IMR-90 (cell line): ENCODE results near the gene POLR2I. TPM values are rescaled to one million over a fixed set of nuclear protein-coding genes. Genes with fewer than 3 reads are reported as not detected.

Source experiments
- ATAC-seq: fragments of 200-7000 bp; cut with Tn5 transposase; 2 replicates; pipeline ENCODE4 v1.9.1; 2020; ENCODE audit warnings: low read depth, mild to moderate bottlenecking, moderate library complexity
- BruUV-seq: library from RNA; stranded (reverse); fragments of 400-500 nt; replicated peaks from 2 replicates; lab custom pipeline; 2021; lab: Mats Ljungman, UMichigan
- CTCF ChIA-PET: fragments of 300-600 bp; formaldehyde crosslinking; extraction: SDS; loops from one replicate; lab custom pipeline; 2021; ENCODE audit warnings: antibody characterized with exemption; lab: Yijun Ruan, JAX
- POLR2A ChIA-PET: fragments of 300-600 bp; sonication (Branson Sonifier 250); formaldehyde crosslinking; loops from one replicate; lab custom pipeline; 2022; ENCODE audit warnings: antibody characterized with exemption; ENCODE audit not compliant: unreplicated experiment; lab: Charles Lee
- DNase-seq: peaks from one replicate; pipeline ENCODE4 v3.0.0; 2013
- H2AFZ ChIP-seq: replicated peaks from 2 replicates; pipeline ENCODE3; 2013; ENCODE audit warnings: low read length, mild to moderate bottlenecking; ENCODE audit not compliant: poor library complexity
- H2AK5ac ChIP-seq: 2 replicates; pipeline ENCODE4 v1.6.1; 2013; ENCODE audit warnings: low read depth, low read length, inconsistent platforms
- H2AK9ac ChIP-seq: replicated peaks from 2 replicates; pipeline ENCODE3; 2013; ENCODE audit warnings: mild to moderate bottlenecking, low read depth, low read length, moderate library complexity; ENCODE audit not compliant: poor library complexity
- H2BK120ac ChIP-seq: 2 replicates; pipeline ENCODE4 v1.6.1; 2013; ENCODE audit warnings: low read depth, low read length, inconsistent platforms
- H2BK15ac ChIP-seq: 3 replicates; pipeline ENCODE4 v1.6.1; 2013; ENCODE audit warnings: low read depth, low read length, inconsistent platforms
- H2BK20ac ChIP-seq: 2 replicates; pipeline ENCODE4 v1.6.1; 2013; ENCODE audit warnings: low read depth, mild to moderate bottlenecking, inconsistent platforms, low read length, moderate library complexity
- H2BK5ac ChIP-seq: 2 replicates; pipeline ENCODE4 v1.6.1; 2013; ENCODE audit warnings: mild to moderate bottlenecking, low read depth, low read length, inconsistent platforms; ENCODE audit not compliant: poor library complexity, severe bottlenecking
- H3K14ac ChIP-seq: replicated peaks from 2 replicates; pipeline ENCODE4 v1.6.1; 2013; ENCODE audit warnings: low read depth, low read length, inconsistent platforms
- H3K18ac ChIP-seq: 2 replicates; pipeline ENCODE4 v1.6.1; 2013; ENCODE audit warnings: low read depth, low read length, control low read depth
- H3K23ac ChIP-seq: 2 replicates; pipeline ENCODE4 v1.6.1; 2013; ENCODE audit warnings: low read depth, low read length, inconsistent platforms
- H3K27ac ChIP-seq: 2 replicates; pipeline ENCODE4 v1.5.1; 2013; ENCODE audit warnings: mild to moderate bottlenecking, control low read depth, low read length; ENCODE audit not compliant: insufficient read depth
- H3K27me3 ChIP-seq: 2 replicates; pipeline ENCODE4 v1.6.1; 2013; ENCODE audit warnings: low read length; ENCODE audit not compliant: control insufficient read depth, insufficient read depth
- H3K36me3 ChIP-seq: 2 replicates; pipeline ENCODE4 v1.6.1; 2013; ENCODE audit warnings: low read length, mixed read lengths; ENCODE audit not compliant: control insufficient read depth, insufficient read depth
- H3K4ac ChIP-seq: 2 replicates; pipeline ENCODE4 v1.6.1; 2013; ENCODE audit warnings: low read depth, low read length, inconsistent platforms
- H3K4me1 ChIP-seq: 2 replicates; pipeline ENCODE4 v1.6.1; 2013; ENCODE audit warnings: low read length, mixed read lengths; ENCODE audit not compliant: control insufficient read depth, insufficient read depth
- H3K4me2 ChIP-seq: 2 replicates; pipeline ENCODE4 v1.6.1; 2013; ENCODE audit warnings: low read depth, mild to moderate bottlenecking, control low read depth, low read length, moderate library complexity
- H3K4me3 ChIP-seq: 2 replicates; pipeline ENCODE4 v1.5.1; 2013; ENCODE audit warnings: low read depth, mild to moderate bottlenecking, control low read depth, low read length, moderate library complexity; ENCODE audit not compliant: insufficient read depth
- H3K56ac ChIP-seq: 2 replicates; pipeline ENCODE4 v1.6.1; 2013; ENCODE audit warnings: low read length, inconsistent platforms; ENCODE audit not compliant: insufficient read depth; ENCODE audit errors: extremely low read depth
- H3K79me1 ChIP-seq, 2 experiments: 2 replicates each; pipeline ENCODE4 v1.6.1; 2013; ENCODE audit warnings: low read length in 2 of 2, inconsistent platforms in 1 of 2, low read depth in 1 of 2
- H3K9ac ChIP-seq: 2 replicates; pipeline ENCODE4 v1.6.1; 2013; ENCODE audit warnings: low read depth, low read length, control low read depth
- H3K9me1 ChIP-seq: 2 replicates; pipeline ENCODE4 v1.6.1; 2013; ENCODE audit warnings: low read length, inconsistent platforms; ENCODE audit not compliant: insufficient read depth
- H3K9me3 ChIP-seq: 2 replicates; pipeline ENCODE4 v1.6.1; 2013; ENCODE audit warnings: low read length; ENCODE audit not compliant: control insufficient read depth, insufficient read depth
- H4K20me1 ChIP-seq: 2 replicates; pipeline ENCODE4 v1.6.1; 2013; ENCODE audit warnings: low read length, inconsistent platforms; ENCODE audit not compliant: insufficient read depth
- H4K5ac ChIP-seq: 2 replicates; pipeline ENCODE4 v1.6.1; 2013; ENCODE audit warnings: mild to moderate bottlenecking, low read depth, low read length, control low read depth
- H4K8ac ChIP-seq, 2 experiments: 2 replicates each; pipeline ENCODE4 v1.6.1; 2013; ENCODE audit warnings: low read depth in 2 of 2, low read length in 2 of 2, control low read depth in 1 of 2, inconsistent platforms in 1 of 2
- H4K91ac ChIP-seq: 2 replicates; pipeline ENCODE4 v1.6.1; 2013; ENCODE audit warnings: low read depth, low read length, inconsistent platforms; ENCODE audit not compliant: insufficient read depth
- BHLHE40 ChIP-seq: fragments of 150-350 bp; IDR thresholded peaks from 2 replicates; pipeline ENCODE4 v1.6.1; 2016; ENCODE audit warnings: mild to moderate bottlenecking, low read depth, low read length
- CHD1 ChIP-seq: IDR thresholded peaks from 2 replicates; pipeline ENCODE4 v1.6.1; 2012; ENCODE audit warnings: low read depth, low read length, improper control_type of control experiment
- CTCF ChIP-seq: conservative IDR thresholded peaks from 2 replicates; pipeline ENCODE4 v1.5.1; 2012; ENCODE audit warnings: mild to moderate bottlenecking, low read depth, low read length, improper control_type of control experiment
- FOS ChIP-seq: fragments of 150-350 bp; IDR thresholded peaks from 2 replicates; pipeline ENCODE4 v1.6.1; 2016; ENCODE audit warnings: low read depth, low read length
- MAFK ChIP-seq: IDR thresholded peaks from 2 replicates; pipeline ENCODE4 v1.6.1; 2012; ENCODE audit warnings: low read depth, low read length, improper control_type of control experiment
- NFE2L2 ChIP-seq: fragments of 150-350 bp; IDR thresholded peaks from 2 replicates; pipeline ENCODE4 v1.6.1; 2016; ENCODE audit warnings: low read depth, mild to moderate bottlenecking, low read length
- RCOR1 ChIP-seq: IDR thresholded peaks from 2 replicates; pipeline ENCODE4 v1.6.1; 2012; ENCODE audit warnings: mild to moderate bottlenecking, low read length, improper control_type of control experiment; ENCODE audit not compliant: insufficient replicate concordance
- RFX5 ChIP-seq: IDR thresholded peaks from 2 replicates; pipeline ENCODE4 v1.8.0; 2012; ENCODE audit warnings: low read depth, mild to moderate bottlenecking, low read length, moderate library complexity
- SMC3 ChIP-seq: fragments of 150-350 bp; IDR thresholded peaks from 2 replicates; pipeline ENCODE4 v1.6.1; 2016; ENCODE audit warnings: low read depth, mild to moderate bottlenecking, antibody characterized with exemption, low read length, moderate library complexity
- WGBS, 2 experiments: methylation state at CpG; one replicate each; pipeline versions ENCODE4 v1.1.5 to v1.1.7; 2013; ENCODE audit warnings: missing lambda C conversion rate in 2 of 2; ENCODE audit not compliant: insufficient read length in 1 of 2; ENCODE audit errors: extremely low coverage in 2 of 2; 5-methylcytosine and 5-hydroxymethylcytosine counted together
- dilution Hi-C: fragments of 300-500 bp; cut with HindIII; formaldehyde crosslinking; loops from one replicate; pipeline ENCODE4 v1.14.3; 2018; ENCODE audit warnings: low sequenced_read_pairs; ENCODE audit not compliant: unreplicated experiment
- in situ Hi-C: fragments of 300-500 bp; cut with MboI; formaldehyde crosslinking; loops from 3 replicates; pipeline ENCODE4 v1.14.3; 2019; ENCODE audit warnings: low sequenced_read_pairs, inconsistent platforms, mixed read lengths
- intact Hi-C: fragments of 100-400 bp; cut with micrococcal nuclease; formaldehyde crosslinking; loops from 2 replicates; pipeline ENCODE4 v1.10.0; 2022
- polyA plus RNA-seq, 3 experiments: library from polyadenylated mRNA; depleted of rRNA; stranded (reverse); fragments of >200 nt; gene quantifications; 2 replicates each; pipeline ENCODE4 v1.2.3, GENCODE V29; 2012; ENCODE audit warnings: low replicate concordance in 1 of 3
- total RNA-seq: library from RNA; depleted of rRNA; stranded (reverse); fragments of >200 nt; gene quantifications from 2 replicates; pipeline ENCODE4 v1.2.3, GENCODE V29; 2012
- TF ChIP-seq, protein P1 (sequence below): fragments of 150-350 bp; IDR thresholded peaks from 2 replicates; pipeline ENCODE4 v1.6.1; 2017; ENCODE audit warnings: mild to moderate bottlenecking, antibody characterized with exemption, low read length, low read depth

POLR2I gene
- total and polyA plus RNA-seq, 2 of the 4 experiments (the other 2 are of a cell fraction), result 35.8 to 59.7 TPM

- no peak overlapping the region for H3K56ac ChIP-seq
- H3K27ac ChIP-seq, result no peak overlapping the region
- ChIA-PET CTCF (no interaction called here), POLR2A (no interaction called here)
- no peak overlapping the region for H3K23ac ChIP-seq
- peaks cover 16% of the 10 kb centered on the region for H3K36me3 ChIP-seq
- ATAC-seq (no peak), DNase-seq (no peak)
- no peaks in the 10 kb centered on the region for H3K27me3 ChIP-seq
- no TSS peak for BruUV-seq
- no CpG with 5 or more reads among the region's 5 CpGs for WGBS, 2 experiments
- no peak overlapping the region for H4K8ac ChIP-seq
- no peak overlapping the region for H4K91ac ChIP-seq
- intact Hi-C loops (no loop called here), in situ Hi-C loops (no loop called here), dilution Hi-C loops (no loop called here)
- no peaks in the 10 kb centered on the region for H3K79me1 ChIP-seq
- no peaks in the 10 kb centered on the region for H3K4me1 ChIP-seq
- H3K9me3 ChIP-seq, result no peaks in the 10 kb centered on the region
- no peaks in the 10 kb centered on the region for H4K20me1 ChIP-seq
- 0 out of 2 replicates have a peak, but pooled peaks cover 6% of the 10 kb centered on the region for H3K9me1 ChIP-seq
- H3K4me3 ChIP-seq, result no peak overlapping the region
- H2AFZ ChIP-seq, result no peak overlapping the region
- no peak overlapping the region for H2BK20ac ChIP-seq
- TF ChIP-seq CHD1, result no peak
- TF ChIP-seq RCOR1, result no peak
- TF ChIP-seq CTCF, result no peak
- TF ChIP-seq RFX5, result no peak
- TF ChIP-seq, protein P1, sequence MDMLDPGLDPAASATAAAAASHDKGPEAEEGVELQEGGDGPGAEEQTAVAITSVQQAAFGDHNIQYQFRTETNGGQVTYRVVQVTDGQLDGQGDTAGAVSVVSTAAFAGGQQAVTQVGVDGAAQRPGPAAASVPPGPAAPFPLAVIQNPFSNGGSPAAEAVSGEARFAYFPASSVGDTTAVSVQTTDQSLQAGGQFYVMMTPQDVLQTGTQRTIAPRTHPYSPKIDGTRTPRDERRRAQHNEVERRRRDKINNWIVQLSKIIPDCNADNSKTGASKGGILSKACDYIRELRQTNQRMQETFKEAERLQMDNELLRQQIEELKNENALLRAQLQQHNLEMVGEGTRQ, result no peak
- TF ChIP-seq NFE2L2, result no peak
- no peak for TF ChIP-seq SMC3
- no peak for TF ChIP-seq FOS
- no peak for TF ChIP-seq BHLHE40
- TF ChIP-seq MAFK, result no peak
- no peak overlapping the region for H2AK5ac ChIP-seq
- H3K18ac ChIP-seq, result no peak overlapping the region
- H2BK5ac ChIP-seq, result no peak overlapping the region
- no peak overlapping the region for H3K14ac ChIP-seq
- H2BK15ac ChIP-seq, result no peak overlapping the region
- no peak overlapping the region for H3K4ac ChIP-seq
- no peak overlapping the region for H3K4me2 ChIP-seq
- no peak overlapping the region for H2AK9ac ChIP-seq
- no peak overlapping the region for H2BK120ac ChIP-seq
- H3K9ac ChIP-seq, result no peak overlapping the region
- H4K5ac ChIP-seq, result no peak overlapping the region
Measured at GRCh38 chr19:36093146-36093662, 21.5 kb downstream of the POLR2I start.
